Measurements from ENCODE around the gene RBM25.
"Not testable (repeated sequence)": the region's sequence is repeated elsewhere in the genome, so short reads cannot be mapped to it uniquely, and the experiment has no call there.

Gene RBM25

DNA sequence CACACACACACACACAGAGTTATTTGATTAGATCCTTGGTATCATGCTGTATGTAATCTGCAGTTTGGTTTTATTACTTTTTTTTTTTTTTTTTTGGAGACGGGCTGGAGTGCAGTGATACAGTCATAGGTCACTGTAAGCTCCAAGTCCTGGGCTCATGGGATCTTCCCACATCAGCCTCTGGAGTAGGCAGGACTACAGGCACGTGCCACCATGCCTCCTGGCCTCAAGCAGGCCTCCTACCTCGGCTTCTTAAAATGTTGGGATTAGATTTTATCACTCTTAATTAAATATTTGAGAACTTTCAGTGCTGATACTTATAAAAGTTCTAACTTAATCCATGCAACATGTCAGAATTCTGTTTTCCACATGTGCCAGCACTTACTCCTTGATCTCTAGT, 46.7 kb downstream of the RBM25 start:
- DNase-seq, result no peak

DNA sequence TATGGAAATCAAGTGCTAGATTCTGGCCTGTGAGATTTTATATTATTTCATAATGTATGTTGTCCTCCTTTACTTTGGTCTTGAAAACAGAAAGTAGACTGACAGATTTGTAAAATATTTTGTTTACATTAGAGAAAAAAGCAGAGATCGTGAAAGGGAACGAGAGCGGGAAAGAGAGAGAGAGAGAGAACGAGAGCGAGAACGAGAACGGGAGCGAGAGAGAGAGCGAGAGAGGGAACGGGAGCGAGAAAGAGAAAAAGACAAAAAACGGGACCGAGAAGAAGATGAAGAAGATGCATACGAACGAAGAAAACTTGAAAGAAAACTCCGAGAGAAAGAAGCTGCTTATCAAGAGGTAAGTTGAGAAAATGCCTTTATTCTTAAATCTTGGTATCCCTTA, 47.4 kb downstream of the RBM25 start:
- DNase-seq, result no peak

DNA sequence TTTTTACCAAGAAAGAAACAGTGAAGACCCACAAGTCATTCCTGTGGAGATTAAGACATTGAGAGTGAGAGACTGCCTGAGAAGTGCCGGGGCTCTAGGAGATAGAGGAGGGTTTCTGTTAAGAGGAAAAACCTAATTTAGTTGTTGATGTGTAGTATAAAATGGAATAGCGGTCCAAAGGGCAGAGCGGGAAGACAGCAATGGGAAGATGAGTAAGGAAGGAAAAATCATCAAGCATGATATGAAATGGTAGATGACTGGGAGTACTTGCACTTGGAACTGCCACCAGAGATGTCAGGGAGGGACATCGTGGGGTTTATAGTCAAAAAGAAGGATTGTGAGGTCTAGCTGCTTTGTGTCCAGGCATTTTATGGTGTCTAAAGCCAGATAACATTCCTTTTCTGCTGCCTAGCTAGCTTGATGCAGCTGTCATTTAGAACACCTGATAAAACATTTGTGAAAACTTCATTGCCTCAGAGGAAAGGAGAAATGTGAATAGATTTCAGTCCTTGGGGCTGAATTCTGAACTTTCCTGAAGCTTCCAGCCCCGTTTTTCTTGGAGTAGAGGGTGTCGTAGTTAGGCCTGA, 57.8 kb downstream of the RBM25 start:
- DNase-seq, result no peak

DNA sequence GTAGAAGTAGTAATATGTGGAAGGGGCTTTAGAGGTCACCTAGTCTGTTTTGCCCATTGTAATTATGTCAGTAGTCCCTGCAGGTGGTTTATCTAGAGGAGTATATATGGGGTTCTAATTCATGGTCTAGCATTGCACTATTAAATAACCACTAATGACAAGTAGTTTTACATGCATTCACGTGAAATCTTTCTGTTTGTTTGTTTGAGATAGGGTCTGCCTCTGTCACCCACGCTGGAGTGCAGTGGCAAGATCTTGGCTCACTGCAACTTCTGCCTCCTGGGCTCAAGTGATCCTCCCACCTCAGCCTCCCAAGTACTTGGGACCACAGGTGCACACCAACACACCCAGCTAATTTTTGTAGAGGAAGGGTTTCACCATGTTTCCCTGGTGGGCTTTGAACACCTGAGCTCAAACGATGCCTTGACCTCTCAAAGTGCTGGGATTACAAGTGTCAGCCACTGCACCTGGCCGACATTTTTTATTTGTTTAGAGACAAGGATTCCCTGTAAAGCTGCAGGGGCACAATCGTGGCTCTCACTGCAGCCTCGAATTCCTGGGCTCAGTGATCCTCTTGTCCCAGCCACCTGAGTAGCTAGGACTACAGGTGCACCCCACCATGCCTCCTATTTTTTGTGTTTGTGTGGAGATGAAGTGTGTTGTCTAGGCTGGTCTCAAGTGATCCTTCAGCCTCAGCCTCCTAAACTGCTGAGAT, 66.0 kb downstream of the RBM25 start:
- no peak for DNase-seq

DNA sequence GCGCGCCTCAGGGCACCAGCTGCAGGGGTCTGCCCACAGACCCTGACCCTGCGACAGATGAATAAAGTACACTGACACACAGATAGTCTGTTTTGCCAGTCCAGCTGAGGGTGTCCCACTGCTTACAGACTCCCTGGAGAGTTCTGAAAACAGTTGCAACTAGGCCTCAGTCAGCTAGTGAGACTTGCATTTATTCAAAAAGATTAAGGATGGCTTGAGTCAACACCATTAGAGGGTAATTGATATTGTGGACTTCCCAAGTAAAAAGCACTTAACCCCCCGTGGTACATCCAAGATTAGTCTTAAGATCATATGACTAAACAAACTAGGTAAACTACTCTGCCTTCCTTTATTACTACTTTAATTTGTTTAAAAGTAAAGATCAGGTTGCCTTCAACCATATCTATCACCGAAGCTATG, 66.8 kb downstream of the RBM25 start:
- DNase-seq, result no peak

DNA sequence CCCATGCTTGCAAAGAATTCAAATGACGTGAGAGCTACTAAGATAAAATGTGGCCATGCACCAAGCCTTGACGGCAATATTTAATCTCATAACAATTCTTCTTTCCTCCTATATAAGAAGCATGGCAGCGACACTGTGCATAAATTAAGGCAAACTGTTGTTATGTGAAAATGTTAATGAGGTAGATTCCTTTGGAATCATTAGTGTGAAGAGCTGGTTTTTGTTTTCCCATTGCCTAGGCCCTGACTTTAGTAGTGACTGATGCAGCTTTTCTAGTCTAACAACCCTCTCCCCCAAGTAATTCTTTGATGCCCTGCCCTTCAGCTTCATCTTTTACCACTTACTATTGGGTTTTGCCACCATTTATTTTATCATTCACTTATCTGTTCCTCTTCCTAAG, 67.4 kb downstream of the RBM25 start:
- DNase-seq, result no peak

DNA sequence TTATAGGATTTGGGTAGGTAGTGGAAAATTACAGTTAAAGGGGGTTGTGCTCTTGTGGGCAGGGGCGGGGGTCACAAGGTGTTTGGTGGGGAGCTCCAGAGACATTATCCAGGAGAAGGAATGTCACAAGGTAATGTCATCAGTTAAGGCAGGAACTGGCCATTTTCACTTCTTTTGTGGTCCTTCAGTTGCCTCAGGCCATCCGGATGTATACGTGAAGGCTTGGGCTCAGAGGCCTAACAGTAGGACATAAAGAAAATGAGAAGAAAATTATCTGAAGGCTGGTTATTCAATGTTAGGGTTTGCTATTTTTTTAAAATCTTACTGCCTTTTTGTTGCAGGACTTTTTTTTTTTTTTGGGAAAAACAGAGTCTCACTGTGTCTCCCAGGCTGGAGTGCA, 75.5 kb downstream of the RBM25 start:
- DNase-seq, result no peak

DNA sequence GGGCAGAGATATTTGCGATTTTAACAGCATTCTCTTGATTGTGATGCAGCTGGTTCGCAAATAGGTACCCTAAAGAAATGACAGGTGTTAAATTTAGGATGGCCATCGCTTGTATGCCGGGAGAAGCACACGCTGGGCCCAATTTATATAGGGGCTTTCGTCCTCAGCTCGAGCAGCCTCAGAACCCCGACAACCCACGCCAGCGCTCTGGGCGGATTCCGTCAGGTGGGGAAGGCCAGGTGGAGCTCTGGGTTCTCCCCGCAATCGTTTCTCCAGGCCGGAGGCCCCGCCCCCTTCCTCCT, 77.7 kb downstream of the RBM25 start:
- DNase-seq, result no peak

DNA sequence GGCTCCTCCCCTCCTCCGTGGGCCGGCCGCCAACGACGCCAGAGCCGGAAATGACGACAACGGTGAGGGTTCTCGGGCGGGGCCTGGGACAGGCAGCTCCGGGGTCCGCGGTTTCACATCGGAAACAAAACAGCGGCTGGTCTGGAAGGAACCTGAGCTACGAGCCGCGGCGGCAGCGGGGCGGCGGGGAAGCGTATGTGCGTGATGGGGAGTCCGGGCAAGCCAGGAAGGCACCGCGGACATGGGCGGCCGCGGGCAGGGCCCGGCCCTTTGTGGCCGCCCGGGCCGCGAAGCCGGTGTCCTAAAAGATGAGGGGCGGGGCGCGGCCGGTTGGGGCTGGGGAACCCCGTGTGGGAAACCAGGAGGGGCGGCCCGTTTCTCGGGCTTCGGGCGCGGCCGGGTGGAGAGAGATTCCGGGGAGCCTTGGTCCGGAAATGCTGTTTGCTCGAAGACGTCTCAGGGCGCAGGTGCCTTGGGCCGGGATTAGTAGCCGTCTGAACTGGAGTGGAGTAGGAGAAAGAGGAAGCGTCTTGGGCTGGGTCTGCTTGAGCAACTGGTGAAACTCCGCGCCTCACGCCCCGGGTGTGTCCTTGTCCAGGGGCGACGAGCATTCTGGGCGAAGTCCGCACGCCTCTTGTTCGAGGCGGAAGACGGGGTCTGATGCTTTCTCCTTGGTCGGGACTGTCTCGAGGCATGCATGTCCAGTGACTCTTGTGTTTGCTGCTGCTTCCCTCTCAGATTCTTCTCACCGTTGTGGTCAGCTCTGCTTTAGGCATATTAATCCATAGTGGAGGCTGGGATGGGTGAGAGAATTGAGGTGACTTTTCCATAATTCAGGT, 78.3 kb downstream of the RBM25 start, which contains the start of gene PSEN1:
PSEN1 (plus strand) TSS at position 121 of the 839 bp plus-strand sequence. CDS start 11,513 bp downstream, outside the sequence.
- peak; percentile 100 for DNase-seq

DNA sequence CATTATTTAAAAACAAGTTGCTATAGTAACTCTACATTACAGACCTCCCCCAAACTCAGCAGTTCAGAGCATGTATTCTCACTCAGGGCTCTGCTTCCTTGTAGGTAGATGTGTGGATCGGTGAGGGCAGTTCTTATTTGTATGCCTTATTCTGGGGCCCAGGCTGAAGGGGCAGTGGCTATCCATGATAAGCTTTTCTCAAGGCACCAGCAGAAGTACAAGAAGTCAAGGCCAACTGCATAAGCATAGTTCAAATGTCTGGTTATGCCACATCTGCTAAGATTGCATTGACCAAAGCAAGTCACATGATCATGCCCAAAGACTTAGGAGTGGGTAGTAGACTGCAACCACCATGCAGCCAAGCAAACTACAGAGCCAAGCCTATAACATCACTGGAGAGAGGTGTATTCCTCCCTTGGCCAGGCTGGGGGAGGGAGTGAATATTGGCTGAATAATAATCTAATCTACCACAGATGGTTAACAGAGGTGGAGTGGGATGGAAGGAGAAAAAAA, 82.5 kb downstream of the RBM25 start:
- DNase-seq, result no peak

DNA sequence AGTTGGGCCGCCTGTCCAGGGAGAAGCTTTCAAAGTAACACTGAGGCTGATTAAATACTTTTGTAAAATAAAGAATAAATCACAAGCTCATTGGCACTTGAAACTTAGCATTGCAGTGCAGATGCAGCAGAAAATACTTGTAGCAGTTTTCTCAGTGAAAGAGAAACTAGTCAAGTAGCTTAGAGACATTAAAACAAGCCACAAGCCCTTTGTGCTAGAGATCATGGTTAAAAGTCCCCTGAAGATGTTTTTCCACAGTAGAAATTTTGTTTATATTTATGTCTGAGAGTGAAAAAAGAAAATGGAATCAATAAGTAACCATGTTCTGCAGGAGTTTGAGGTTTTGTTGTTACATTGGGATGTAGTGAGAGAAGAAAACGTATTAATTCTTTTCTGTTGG, 83.9 kb downstream of the RBM25 start:
- DNase-seq, result no peak

DNA sequence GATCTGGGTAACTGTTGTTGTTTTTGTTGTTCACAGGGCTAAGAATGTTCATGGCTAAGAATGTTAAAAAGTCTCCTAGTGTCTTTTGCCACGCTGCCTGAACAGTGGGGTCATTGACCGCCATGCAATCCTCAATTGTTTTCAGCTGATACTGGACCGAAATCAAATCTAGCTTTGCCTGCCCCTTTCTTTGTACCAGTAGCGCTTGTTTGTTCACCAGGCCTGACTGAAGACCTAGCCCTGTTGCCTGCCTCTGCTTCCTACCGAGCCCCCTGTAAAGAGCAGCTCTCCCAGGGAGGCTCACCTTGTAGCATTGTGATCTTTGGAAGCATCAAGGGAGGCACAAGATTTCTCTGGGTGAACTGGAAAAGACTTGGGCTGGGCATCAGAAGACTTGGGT, 84.7 kb downstream of the RBM25 start:
- no peak for DNase-seq

DNA sequence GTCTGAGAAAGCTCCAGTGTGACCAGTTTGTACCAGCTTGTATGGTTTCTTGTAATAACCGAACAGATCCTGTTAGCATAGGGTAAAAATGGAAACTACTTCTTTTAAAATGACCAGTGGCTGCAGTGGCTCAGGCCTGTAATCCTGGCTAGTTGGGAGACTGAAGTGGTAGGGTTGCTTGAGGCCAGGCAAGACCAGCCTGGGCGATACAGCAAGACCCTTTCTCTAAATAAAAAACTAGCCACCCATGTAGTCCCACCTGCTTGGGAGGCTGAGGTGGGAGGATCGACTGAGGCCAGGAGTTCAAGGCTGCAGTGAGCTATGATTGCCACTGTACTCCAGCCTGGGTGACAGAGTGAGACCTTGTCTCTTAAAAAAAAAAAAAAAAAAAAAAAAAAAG, 85.3 kb downstream of the RBM25 start:
- DNase-seq, result no peak

DNA sequence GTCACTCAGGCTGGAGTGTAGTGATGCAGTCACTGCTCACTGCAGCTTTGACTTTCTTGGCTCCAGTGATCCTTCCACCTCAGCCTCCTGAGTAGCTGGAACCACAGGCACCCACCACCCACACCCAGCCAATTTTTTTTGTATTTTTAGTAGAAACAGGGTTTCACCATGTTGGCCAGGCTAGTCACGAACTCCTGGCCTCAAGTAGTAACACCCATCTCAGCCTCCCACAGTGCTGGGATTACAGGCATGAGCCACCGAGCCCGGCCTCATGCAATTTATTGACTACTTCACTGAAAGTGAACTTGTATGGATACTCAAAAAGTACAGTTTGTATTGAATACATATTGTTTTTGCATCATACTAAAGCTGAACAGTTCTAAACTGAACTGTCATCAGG, 87.0 kb downstream of the RBM25 start:
- DNase-seq, result no peak

DNA sequence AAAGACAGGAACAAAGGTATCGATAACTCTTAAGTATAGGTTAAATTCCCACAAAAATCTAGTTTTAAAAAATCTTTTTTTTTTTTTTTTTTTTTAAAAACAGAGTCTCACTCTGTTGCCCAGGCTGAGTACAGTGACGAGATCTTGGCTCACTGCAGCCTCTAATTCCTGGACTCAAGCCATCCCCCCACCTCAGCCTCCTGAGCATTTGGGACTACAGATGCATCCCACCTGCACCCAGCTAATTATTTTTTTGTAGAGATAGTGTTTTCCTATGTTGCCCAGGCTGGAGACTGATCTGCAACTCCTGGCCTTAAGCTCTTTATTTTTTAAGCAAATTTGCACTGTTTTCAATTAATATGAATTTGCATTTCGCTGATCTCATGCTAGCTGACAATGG, 87.8 kb downstream of the RBM25 start:
- DNase-seq, result no peak

DNA sequence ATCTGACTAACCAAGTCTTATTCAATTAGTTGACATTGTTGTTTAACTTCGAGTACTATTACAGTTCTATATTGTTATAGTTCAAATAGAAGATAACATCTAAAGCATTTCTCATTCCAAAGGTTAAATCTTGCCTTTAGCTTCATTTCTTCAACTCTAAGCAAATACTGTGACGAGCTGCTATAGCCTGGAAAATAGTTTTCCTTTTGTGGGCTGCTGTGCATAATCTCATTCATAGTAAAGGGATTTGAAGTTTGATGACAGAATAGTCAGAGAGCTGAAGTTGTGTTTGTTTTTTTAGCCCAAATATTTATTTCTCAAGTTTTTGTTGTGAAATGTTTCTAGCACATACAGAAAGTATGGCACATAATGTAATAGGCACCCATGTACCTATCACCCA, 91.4 kb downstream of the RBM25 start:
- no peak for DNase-seq

DNA sequence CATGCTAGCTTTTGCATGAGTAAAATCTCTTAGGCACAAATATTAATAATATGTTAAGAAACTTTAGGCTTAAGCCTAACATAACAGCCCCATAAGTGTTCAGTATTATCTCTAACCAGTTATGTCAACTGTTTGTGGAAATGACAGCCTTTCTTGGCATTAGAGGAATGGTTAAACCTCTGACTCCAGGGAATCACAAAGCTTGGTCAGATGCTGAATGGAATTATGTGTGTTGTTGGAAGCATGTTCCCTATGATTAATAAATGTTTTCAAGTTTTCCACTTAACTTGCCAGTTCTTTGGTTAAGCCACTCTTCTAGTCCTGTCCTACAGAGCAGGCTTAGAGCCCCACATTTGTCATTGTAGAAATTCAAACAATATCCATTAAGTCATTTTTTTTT, 94.9 kb downstream of the RBM25 start:
- no peak for DNase-seq

DNA sequence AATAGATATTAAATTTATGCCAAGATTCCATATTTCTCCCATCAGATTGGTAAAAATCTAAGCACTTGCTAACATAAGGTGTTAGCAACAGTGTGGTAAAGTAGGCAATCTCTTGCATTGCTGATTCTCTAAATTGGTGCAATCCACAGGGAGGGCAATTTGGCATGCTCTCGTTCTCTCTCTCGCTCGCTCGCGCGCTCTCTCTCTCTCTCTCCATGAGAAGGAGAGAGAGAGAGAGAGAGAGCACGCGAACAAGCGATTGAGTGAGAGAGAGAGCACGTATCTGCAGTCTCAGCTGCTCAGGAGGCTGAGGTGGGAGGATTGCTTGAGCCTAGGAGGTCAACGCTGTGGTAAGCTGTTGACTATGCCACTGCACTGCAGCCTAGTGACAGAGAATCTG, 103.9 kb downstream of the RBM25 start:
- DNase-seq, result no peak

DNA sequence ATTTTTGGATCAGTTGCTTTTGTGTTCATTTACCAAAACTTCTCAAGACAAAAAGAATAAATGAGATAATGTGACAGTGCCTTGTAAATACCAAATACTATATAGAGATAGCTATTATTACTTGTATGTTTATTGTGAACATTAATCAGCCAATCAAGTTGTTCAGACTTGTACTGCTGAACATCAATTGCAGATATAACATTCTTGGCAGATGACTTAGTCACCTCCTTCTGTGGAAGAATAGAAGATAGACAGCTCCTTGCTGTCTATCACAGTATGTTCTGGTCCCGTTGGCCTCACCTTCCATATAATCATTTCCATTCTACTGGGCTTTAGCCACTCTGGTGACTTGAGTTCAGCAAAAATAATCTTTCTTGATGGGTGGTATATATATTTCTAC, 108.1 kb downstream of the RBM25 start:
- no peak for DNase-seq

DNA sequence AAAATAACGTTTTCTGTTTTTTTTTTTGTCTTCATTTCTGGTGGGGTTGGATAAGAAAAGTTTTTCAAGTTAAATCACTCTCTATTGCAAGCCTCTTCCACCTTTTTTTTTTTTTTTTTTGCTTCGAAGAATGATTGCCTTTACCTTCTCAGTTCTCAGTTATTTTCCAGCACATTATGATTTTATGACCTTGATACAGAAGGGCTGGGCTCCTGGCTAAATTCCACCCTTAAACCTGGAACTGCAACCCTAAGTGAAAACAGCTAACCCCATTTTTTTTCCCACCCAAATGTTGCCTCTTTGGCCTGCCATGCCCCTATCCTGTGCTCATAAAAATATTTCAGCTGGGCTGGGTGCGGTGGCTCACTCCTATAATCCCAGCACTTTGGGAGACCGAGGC, 109.4 kb downstream of the RBM25 start:
- no peak for DNase-seq

DNA sequence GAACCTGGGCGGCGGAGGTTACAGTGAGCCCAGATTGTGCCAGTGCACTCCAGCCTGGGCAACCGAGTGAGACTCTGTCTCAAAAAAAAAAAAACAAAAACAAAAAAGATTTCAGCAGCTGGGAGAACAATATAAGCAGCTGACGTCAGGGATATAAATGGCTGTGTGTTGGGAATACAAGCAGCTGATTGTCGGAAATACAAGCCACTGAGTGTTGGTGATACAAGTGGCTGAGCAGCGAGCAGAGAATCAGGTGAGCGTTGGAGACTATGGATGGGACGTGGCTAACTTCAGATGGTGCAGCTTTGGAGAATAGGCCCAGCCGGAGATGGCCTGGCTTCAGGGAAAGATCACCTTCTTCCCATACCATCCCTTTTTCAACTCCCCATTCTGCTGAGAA, 109.9 kb downstream of the RBM25 start:
- DNase-seq, result no peak

DNA sequence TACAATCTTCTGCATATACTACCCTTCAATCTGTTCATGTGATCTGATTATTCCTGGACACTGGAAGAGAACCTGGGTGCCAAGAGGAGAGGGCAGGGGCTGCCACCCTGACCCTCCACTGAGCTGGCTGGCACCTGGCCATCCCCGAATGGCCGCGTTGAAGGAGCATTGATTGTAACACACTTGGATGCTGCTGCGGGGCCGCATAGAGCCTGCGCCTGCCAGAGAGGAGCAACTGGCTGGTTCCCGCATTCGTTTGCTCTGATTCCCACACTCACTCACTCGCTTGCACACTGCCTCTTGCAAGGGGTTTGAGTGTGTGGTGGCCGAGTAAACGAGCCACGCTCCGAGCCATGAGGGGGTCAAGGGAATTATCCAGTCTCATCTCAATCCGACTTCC, 110.4 kb downstream of the RBM25 start:
- DNase-seq, result no peak

DNA sequence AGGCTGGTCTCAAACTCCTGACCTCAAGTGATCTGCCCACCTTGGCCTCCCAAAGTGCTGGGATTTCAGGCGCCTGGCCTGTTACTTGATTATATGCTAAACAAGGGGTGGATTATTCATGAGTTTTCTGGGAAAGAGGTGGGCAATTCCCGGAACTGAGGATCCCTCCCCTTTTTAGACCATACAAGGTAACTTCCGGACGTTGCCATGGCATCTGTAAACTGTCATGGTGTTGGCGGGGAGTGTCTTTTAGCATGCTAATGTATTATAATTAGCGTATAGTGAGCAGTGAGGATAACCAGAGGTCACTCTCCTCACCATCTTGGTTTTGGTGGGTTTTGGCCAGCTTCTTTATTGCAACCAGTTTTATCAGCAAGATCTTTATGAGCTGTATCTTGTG, 111.5 kb downstream of the RBM25 start:
- not testable (repeated sequence) for DNase-seq

DNA sequence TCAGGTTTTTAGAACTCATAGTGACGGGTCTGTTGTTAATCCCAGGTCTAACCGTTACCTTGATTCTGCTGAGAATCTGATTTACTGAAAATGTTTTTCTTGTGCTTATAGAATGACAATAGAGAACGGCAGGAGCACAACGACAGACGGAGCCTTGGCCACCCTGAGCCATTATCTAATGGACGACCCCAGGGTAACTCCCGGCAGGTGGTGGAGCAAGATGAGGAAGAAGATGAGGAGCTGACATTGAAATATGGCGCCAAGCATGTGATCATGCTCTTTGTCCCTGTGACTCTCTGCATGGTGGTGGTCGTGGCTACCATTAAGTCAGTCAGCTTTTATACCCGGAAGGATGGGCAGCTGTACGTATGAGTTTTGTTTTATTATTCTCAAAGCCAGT, 112.4 kb downstream of the RBM25 start:
- DNase-seq, result no peak

Measured in stimulated activated CD8-positive, alpha-beta memory T cell treated with anti-CD3 and anti-CD28 coated beads, Interleukin-4, amount 100 ng/mL, for 48 hours (primary cell).